ENCODE data around the gene SPTLC2. TPM values are rescaled to one million over a fixed set of nuclear protein-coding genes. Genes with fewer than 3 reads are reported as not detected.
A peak's percentile ranks its signal among the peaks of the same experiment; 100 is the strongest.
"Not testable (repeated sequence)": the region's sequence is repeated elsewhere in the genome, so short reads cannot be mapped to it uniquely, and the experiment has no call there.

Gene SPTLC2
- total and polyA plus RNA-seq, 2 experiments from 2014 or later: 33.6 to 34.2 TPM

DNA sequence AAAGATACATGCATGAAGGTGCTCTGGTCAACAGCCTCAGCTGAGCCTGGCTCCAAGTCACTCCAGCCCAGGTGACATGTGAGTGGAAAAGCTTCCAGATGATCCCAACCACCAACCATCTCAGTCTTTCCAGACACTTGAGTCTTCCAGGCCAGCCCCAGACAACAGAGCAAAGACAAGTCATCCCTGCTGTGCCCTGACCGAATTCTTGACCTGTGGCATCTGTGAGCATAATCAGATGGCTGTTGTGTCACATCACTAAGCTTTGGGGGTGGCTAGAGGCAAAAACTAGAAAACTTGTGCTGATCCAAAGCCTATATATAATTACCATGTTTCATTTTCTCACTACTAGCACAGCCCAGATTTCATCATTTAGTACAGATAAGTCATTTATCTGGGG, 67.0 kb downstream of the SPTLC2 start:
- no peak for TF ChIP-seq EZH2 (IDR thresholded peaks at IDR 0.05; ENCODE audit: borderline replicate concordance)
- TF ChIP-seq, protein P1, sequence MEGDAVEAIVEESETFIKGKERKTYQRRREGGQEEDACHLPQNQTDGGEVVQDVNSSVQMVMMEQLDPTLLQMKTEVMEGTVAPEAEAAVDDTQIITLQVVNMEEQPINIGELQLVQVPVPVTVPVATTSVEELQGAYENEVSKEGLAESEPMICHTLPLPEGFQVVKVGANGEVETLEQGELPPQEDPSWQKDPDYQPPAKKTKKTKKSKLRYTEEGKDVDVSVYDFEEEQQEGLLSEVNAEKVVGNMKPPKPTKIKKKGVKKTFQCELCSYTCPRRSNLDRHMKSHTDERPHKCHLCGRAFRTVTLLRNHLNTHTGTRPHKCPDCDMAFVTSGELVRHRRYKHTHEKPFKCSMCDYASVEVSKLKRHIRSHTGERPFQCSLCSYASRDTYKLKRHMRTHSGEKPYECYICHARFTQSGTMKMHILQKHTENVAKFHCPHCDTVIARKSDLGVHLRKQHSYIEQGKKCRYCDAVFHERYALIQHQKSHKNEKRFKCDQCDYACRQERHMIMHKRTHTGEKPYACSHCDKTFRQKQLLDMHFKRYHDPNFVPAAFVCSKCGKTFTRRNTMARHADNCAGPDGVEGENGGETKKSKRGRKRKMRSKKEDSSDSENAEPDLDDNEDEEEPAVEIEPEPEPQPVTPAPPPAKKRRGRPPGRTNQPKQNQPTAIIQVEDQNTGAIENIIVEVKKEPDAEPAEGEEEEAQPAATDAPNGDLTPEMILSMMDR (IDR thresholded peaks at IDR 0.05; ENCODE audit: poor library complexity): no peak
- TF ChIP-seq EZH2phosphoT487 (IDR thresholded peaks at IDR 0.05; ENCODE audit: low read depth, severe bottlenecking, unreplicated experiment): no peak
- Histone ChIP-seq H3K27me3 (no peaks in the 10 kb centered on the region), H3K4me1 (ENCODE audit: insufficient read depth) (no peaks in the 10 kb centered on the region), H3K4me2 (no peak overlapping the region), H4K20me1 (ENCODE audit: insufficient read depth, poor library complexity, severe bottlenecking) (no peaks in the 10 kb centered on the region), H3K4me3 (no peak overlapping the region), H3K27ac (no peak overlapping the region), H2AFZ (no peak overlapping the region), H3K9me3 (ENCODE audit: low read depth) (no peaks in the 10 kb centered on the region), H3K36me3 (replicated peaks; ENCODE audit: insufficient read depth, low read depth) (no peaks in the 10 kb centered on the region), H3K79me2 (no peaks in the 10 kb centered on the region), H3K9me2 (replicated peaks; ENCODE audit: insufficient read depth) (no peaks in the 10 kb centered on the region)
- DNase-seq (ENCODE audit: low spot score): no peak
- WGBS (ENCODE audit: low lambda C conversion rate, missing lambda C conversion rate): 88% methylated on average over 1 of the region's 1 CpG

DNA sequence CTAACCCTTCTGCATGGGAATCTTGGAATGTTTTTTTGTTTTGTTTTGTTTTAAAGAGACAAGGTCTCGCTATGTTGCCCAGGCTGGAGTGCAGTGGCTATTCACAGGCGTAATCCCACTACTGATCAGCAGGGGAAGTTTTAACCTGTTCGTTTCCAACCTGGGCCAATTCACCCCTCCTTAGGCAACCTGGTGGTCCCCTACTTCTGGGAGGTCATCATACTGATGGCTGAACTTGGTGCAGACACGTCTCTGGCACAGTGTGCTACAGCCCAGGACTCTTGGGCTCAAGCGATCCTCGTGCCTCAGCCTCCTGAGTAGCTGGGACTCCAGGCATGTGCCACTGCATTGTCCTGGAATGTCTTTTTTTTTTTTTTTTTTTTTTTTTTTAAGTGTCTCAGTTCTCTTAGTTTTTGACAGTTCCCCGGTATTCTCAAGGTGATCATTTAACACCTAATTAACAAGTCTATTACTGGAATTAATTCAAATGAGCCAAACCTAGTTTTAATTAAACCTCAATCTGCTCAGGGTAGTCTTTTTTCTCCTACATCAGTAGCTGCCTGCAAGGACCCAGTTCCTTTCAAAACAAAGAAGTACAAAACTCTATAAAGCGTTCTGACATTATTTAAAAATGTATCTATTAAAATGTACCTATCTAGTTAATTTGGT, 68.8 kb downstream of the SPTLC2 start:
- TF ChIP-seq, protein P1 (IDR thresholded peaks at IDR 0.05; ENCODE audit: poor library complexity): no peak
- no peak for TF ChIP-seq EZH2 (IDR thresholded peaks at IDR 0.05; ENCODE audit: borderline replicate concordance)
- TF ChIP-seq EZH2phosphoT487 (IDR thresholded peaks at IDR 0.05; ENCODE audit: low read depth, severe bottlenecking, unreplicated experiment): no peak
- WGBS (ENCODE audit: low lambda C conversion rate, missing lambda C conversion rate): 85% methylated on average over 8 of the region's 8 CpGs
- peaks cover 10% of the 10 kb centered on the region for H3K4me1 ChIP-seq (ENCODE audit: insufficient read depth)
- no peak for DNase-seq (ENCODE audit: low spot score)
- no peak overlapping the region for H3K27ac ChIP-seq
- no peak overlapping the region for H2AFZ ChIP-seq
- no peaks in the 10 kb centered on the region for H4K20me1 ChIP-seq (ENCODE audit: insufficient read depth, poor library complexity, severe bottlenecking)
- no peaks in the 10 kb centered on the region for H3K9me3 ChIP-seq (ENCODE audit: low read depth)
- H3K36me3 ChIP-seq (replicated peaks; ENCODE audit: insufficient read depth, low read depth): no peaks in the 10 kb centered on the region
- H3K79me2 ChIP-seq: no peaks in the 10 kb centered on the region
- no peaks in the 10 kb centered on the region for H3K27me3 ChIP-seq
- no peaks in the 10 kb centered on the region for H3K9me2 ChIP-seq (replicated peaks; ENCODE audit: insufficient read depth)
- no peak overlapping the region for H3K4me3 ChIP-seq
- no peak overlapping the region for H3K4me2 ChIP-seq

DNA sequence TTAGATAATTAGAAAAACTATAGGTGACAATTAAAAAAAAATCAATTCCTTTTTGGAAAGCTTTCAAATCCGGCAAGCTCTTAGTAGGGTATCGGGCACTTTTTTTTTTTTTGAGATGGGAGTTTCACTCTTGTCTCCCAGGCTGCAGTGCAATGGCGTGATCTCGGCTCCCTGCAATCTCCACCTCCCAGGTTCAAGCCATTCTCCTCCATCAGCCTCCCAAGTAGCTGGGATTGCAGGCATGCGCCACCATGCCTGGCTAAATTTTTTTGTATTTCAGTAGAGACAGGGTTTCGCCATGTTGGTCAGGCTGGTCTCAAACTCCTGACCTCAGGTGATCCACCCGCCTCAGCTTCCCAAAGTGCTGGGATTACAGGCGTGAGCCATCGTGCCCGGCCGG, 71.3 kb downstream of the SPTLC2 start:
- not testable (repeated sequence) for H3K4me3 ChIP-seq; DNase-seq (ENCODE audit: low spot score); H4K20me1 ChIP-seq (ENCODE audit: insufficient read depth, poor library complexity, severe bottlenecking); H3K9me3 ChIP-seq (ENCODE audit: low read depth); H3K27me3 ChIP-seq; H3K36me3 ChIP-seq (replicated peaks; ENCODE audit: insufficient read depth, low read depth); H3K4me2 ChIP-seq; H2AFZ ChIP-seq; H3K79me2 ChIP-seq; H3K9me2 ChIP-seq (replicated peaks; ENCODE audit: insufficient read depth); H3K27ac ChIP-seq
- 95% methylated on average over 11 of the region's 11 CpGs for WGBS (ENCODE audit: low lambda C conversion rate, missing lambda C conversion rate)
- H3K4me1 ChIP-seq (ENCODE audit: insufficient read depth): peaks cover 24% of the 10 kb centered on the region

DNA sequence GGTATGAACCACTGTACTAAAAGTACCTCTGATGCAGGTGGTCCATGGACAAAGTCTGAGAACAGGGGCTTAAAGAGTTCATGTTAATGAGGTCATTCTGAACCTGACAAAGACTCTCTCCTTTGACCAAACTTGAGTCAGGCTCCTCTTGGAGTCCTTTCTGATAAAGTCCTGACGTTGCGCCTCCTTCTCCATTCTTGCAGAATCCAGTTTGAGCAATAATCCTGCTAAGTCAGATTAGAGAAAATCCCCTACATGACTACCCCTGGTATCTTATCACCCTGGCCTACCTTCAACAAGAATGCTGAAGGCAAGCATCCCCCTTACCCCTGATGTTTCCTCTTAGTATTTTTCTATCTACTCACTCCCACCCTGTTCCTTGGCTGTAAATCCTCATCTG, 71.9 kb downstream of the SPTLC2 start:
- peak; percentile 12 for DNase-seq (ENCODE audit: low spot score)
- Histone ChIP-seq H4K20me1 (ENCODE audit: insufficient read depth, poor library complexity, severe bottlenecking) (no peaks in the 10 kb centered on the region), H3K4me3 (no peak overlapping the region), H3K27me3 (no peaks in the 10 kb centered on the region), H3K36me3 (replicated peaks; ENCODE audit: insufficient read depth, low read depth) (no peaks in the 10 kb centered on the region), H3K79me2 (no peaks in the 10 kb centered on the region), H3K4me2 (no peak overlapping the region), H3K9me2 (replicated peaks; ENCODE audit: insufficient read depth) (no peaks in the 10 kb centered on the region), H2AFZ (no peak overlapping the region), H3K9me3 (ENCODE audit: low read depth) (no peaks in the 10 kb centered on the region), H3K27ac (peak overlapping the region; percentile 58), H3K4me1 (ENCODE audit: insufficient read depth) (peaks cover 24% of the 10 kb centered on the region)
- WGBS (ENCODE audit: low lambda C conversion rate, missing lambda C conversion rate): 65% methylated on average over 2 of the region's 2 CpGs
- TF ChIP-seq, protein P1 (IDR thresholded peaks at IDR 0.05; ENCODE audit: poor library complexity): no peak
- TF ChIP-seq EZH2phosphoT487 (IDR thresholded peaks at IDR 0.05; ENCODE audit: low read depth, severe bottlenecking, unreplicated experiment) (no peak), EZH2 (IDR thresholded peaks at IDR 0.05; ENCODE audit: borderline replicate concordance) (no peak)
